Mesenchymal stem cell (in vitro differentiated cells and primary cell): Measurements from ENCODE around the gene PINK1. TPM values are rescaled to one million over a fixed set of nuclear protein-coding genes. Genes with fewer than 3 reads are reported as not detected.
A peak's percentile ranks its signal among the peaks of the same experiment; 100 is the strongest.

Source experiments
- DNase-seq: peaks from one replicate; pipeline ENCODE4 v3.0.0-alpha.2; 2013
- H2AFZ ChIP-seq: one replicate; pipeline ENCODE4 v1.6.1; 2013; ENCODE audit warnings: low read depth, mild to moderate bottlenecking, control low read depth, inconsistent platforms, low read length, moderate library complexity
- H2AK5ac ChIP-seq: 2 replicates; pipeline ENCODE4 v1.6.1; 2013; ENCODE audit warnings: low read length, moderate library complexity, mild to moderate bottlenecking, inconsistent platforms; ENCODE audit not compliant: severe bottlenecking
- H2BK120ac ChIP-seq: one replicate; pipeline ENCODE4 v1.6.1; 2013; ENCODE audit warnings: low read depth, mild to moderate bottlenecking, inconsistent platforms, low read length, moderate library complexity
- H2BK12ac ChIP-seq, 2 experiments: one replicate each; pipeline ENCODE4 v1.6.1; 2013; ENCODE audit warnings: inconsistent platforms in 2 of 2, low read length in 2 of 2, mild to moderate bottlenecking in 2 of 2, moderate library complexity in 2 of 2, control low read depth in 1 of 2
- H2BK15ac ChIP-seq: one replicate; pipeline ENCODE4 v1.6.1; 2013; ENCODE audit warnings: mild to moderate bottlenecking, low read depth, inconsistent platforms; ENCODE audit not compliant: poor library complexity, severe bottlenecking
- H2BK5ac ChIP-seq: 2 replicates; pipeline ENCODE4 v1.6.1; 2013; ENCODE audit warnings: low read depth, mild to moderate bottlenecking, low read length, control low read depth, inconsistent platforms; ENCODE audit not compliant: poor library complexity, severe bottlenecking
- H3K14ac ChIP-seq, 2 experiments: one replicate each; pipeline ENCODE4 v1.6.1; 2013; ENCODE audit warnings: inconsistent platforms in 2 of 2, low read length in 2 of 2, control low read depth in 1 of 2, mild to moderate bottlenecking in 1 of 2, moderate library complexity in 1 of 2
- H3K18ac ChIP-seq, 2 experiments: one replicate each; pipeline ENCODE4 v1.6.1; 2013; ENCODE audit warnings: inconsistent platforms in 2 of 2, low read length in 2 of 2, control low read depth in 1 of 2, low read depth in 1 of 2, mild to moderate bottlenecking in 1 of 2
- H3K23ac ChIP-seq, 2 experiments: one replicate each; pipeline ENCODE4 v1.6.1; 2013; ENCODE audit warnings: inconsistent platforms in 2 of 2, low read length in 2 of 2, mild to moderate bottlenecking in 2 of 2, moderate library complexity in 2 of 2, control low read depth in 1 of 2
- H3K27ac ChIP-seq: 2 replicates; pipeline ENCODE4 v1.5.1; 2013; ENCODE audit warnings: mild to moderate bottlenecking, moderate library complexity, low read length, control low read depth, inconsistent platforms; ENCODE audit not compliant: poor library complexity, severe bottlenecking
- H3K27me3 ChIP-seq, 2 experiments: 2 replicates each; pipeline versions ENCODE4 v1.6.1 to v1.7.0; 2013; ENCODE audit warnings: low read length in 2 of 2, mild to moderate bottlenecking in 2 of 2, moderate library complexity in 2 of 2, control low read depth in 1 of 2, inconsistent platforms in 1 of 2; ENCODE audit not compliant: control insufficient read depth in 1 of 2, insufficient read depth in 1 of 2
- H3K36me3 ChIP-seq, 2 experiments: 2 replicates each; pipeline versions ENCODE4 v1.6.1 to v1.7.0; 2013; ENCODE audit warnings: low read length in 2 of 2, control low read depth in 1 of 2, inconsistent platforms in 1 of 2, low read depth in 1 of 2, mild to moderate bottlenecking in 1 of 2; ENCODE audit not compliant: insufficient read depth in 2 of 2, control insufficient read depth in 1 of 2
- H3K4ac ChIP-seq, 2 experiments: one replicate each; pipeline ENCODE4 v1.6.1; 2013; ENCODE audit warnings: inconsistent platforms in 2 of 2, low read length in 2 of 2, mild to moderate bottlenecking in 2 of 2, moderate library complexity in 2 of 2, control low read depth in 1 of 2, low read depth in 1 of 2
- H3K4me1 ChIP-seq: 2 replicates; pipeline ENCODE4 v1.6.1; 2013; ENCODE audit warnings: low read depth, low read length, control low read depth; ENCODE audit not compliant: control insufficient read depth, insufficient read depth
- H3K4me2 ChIP-seq: 2 replicates; pipeline ENCODE4 v1.6.1; 2013; ENCODE audit warnings: low read length, mild to moderate bottlenecking, inconsistent platforms; ENCODE audit not compliant: poor library complexity, severe bottlenecking
- H3K4me3 ChIP-seq, 2 experiments: 2 replicates each; pipeline versions ENCODE4 v1.5.1 to v1.7.0; 2013; ENCODE audit warnings: low read length in 2 of 2, mild to moderate bottlenecking in 2 of 2, control low read depth in 1 of 2, low read depth in 1 of 2; ENCODE audit not compliant: insufficient read depth in 1 of 2
- H3K79me1 ChIP-seq: replicated peaks from 2 replicates; pipeline ENCODE4 v1.6.1; 2013; ENCODE audit warnings: mild to moderate bottlenecking, control low read depth, low read length, inconsistent platforms; ENCODE audit not compliant: poor library complexity, severe bottlenecking
- H3K9ac ChIP-seq: 2 replicates; pipeline ENCODE4 v1.7.0; 2013; ENCODE audit warnings: mild to moderate bottlenecking, low read length, moderate library complexity
- H3K9me3 ChIP-seq: 2 replicates; pipeline ENCODE4 v1.7.0; 2013; ENCODE audit warnings: mild to moderate bottlenecking, low read length; ENCODE audit not compliant: control insufficient read depth
- H4K8ac ChIP-seq: one replicate; pipeline ENCODE4 v1.6.1; 2013; ENCODE audit warnings: inconsistent platforms, mild to moderate bottlenecking, low read length, moderate library complexity
- H4K91ac ChIP-seq: one replicate; pipeline ENCODE4 v1.6.1; 2013; ENCODE audit warnings: mild to moderate bottlenecking, low read length, inconsistent platforms
- WGBS: methylation state at CpG from one replicate; pipeline ENCODE4 v1.1.7; 2013; ENCODE audit warnings: mixed read lengths; 5-methylcytosine and 5-hydroxymethylcytosine counted together
- polyA plus RNA-seq, 2 experiments: library from polyadenylated mRNA; stranded (reverse); fragments of 200-250 nt; gene quantifications; one replicate each; pipeline ENCODE4 v1.2.3, GENCODE V29; 2013

PINK1 gene
- polyA plus RNA-seq (2013, experiment 1 of 2), result 22.9 TPM
- polyA plus RNA-seq (2013, experiment 2 of 2), result 22.7 TPM

- peak within 1 kb of the TSS; percentile 35 for H3K27ac ChIP-seq
- peak within 1 kb of the TSS in 1 of 2 experiments; percentile 57 for H3K23ac ChIP-seq
- peak within 1 kb of the TSS; percentile 100 for H2AFZ ChIP-seq
- H2BK12ac ChIP-seq, result peak within 1 kb of the TSS; percentile 15 to 52
- no peak within 1 kb of the TSS for H2BK120ac ChIP-seq
- H3K4me3 ChIP-seq, result peak within 1 kb of the TSS; percentile 83 to 99
- peak within 1 kb of the TSS in 1 of 2 experiments; percentile 68 for H3K14ac ChIP-seq
- peaks cover 8% of the 10 kb centered on the region for H3K4me1 ChIP-seq
- H3K4me2 ChIP-seq, result peak within 1 kb of the TSS; percentile 87
- peak within 1 kb of the TSS; percentile 71 for H2BK5ac ChIP-seq
- peak within 1 kb of the TSS; percentile 80 for H3K9ac ChIP-seq
- H3K36me3 ChIP-seq, result peaks cover 17 to 20% of the 10 kb centered on the region in 2 experiments
- H3K18ac ChIP-seq, result peak within 1 kb of the TSS; percentile 90 to 94
- H3K79me1 ChIP-seq, result peaks cover 11% of the 10 kb centered on the region
- WGBS, result 3% methylated on average over 70 of the region's 93 CpGs
- no peaks in the 10 kb centered on the region for H3K27me3 ChIP-seq
- no peak within 1 kb of the TSS for H2BK15ac ChIP-seq
- peak within 1 kb of the TSS; percentile 72 for H4K91ac ChIP-seq
- peak; percentile 59 for DNase-seq
- peak within 1 kb of the TSS; percentile 93 for H4K8ac ChIP-seq
- no peak within 1 kb of the TSS for H2AK5ac ChIP-seq
- no peaks in the 10 kb centered on the region for H3K9me3 ChIP-seq
- H3K4ac ChIP-seq, result peak within 1 kb of the TSS; percentile 65 to 85
Observed at GRCh38 chr1:20633190-20634064, at the start of gene PINK1. Gene PINK1, plus strand, starts transcription at chr1:20633458. Its CDS starts 91 bp downstream, at chr1:20633549.

GRCh38 chr1:20584890-20585289, 48.4 kb upstream of the PINK1 start:
- no peak overlapping the region for H3K18ac ChIP-seq
- no peak overlapping the region for H2AK5ac ChIP-seq
- no peak overlapping the region for H3K23ac ChIP-seq
- no peak overlapping the region for H2BK12ac ChIP-seq
- H3K4me3 ChIP-seq, result no peak overlapping the region
- no peaks in the 10 kb centered on the region for H3K27me3 ChIP-seq
- peaks cover 11% of the 10 kb centered on the region for H3K4me1 ChIP-seq
- H3K36me3 ChIP-seq, result no peaks in the 10 kb centered on the region
- no peak overlapping the region for H2BK15ac ChIP-seq
- H4K8ac ChIP-seq, result no peak overlapping the region
- no peak overlapping the region for H3K9ac ChIP-seq
- no peak for DNase-seq
- no peak overlapping the region for H3K14ac ChIP-seq
- no peaks in the 10 kb centered on the region for H3K9me3 ChIP-seq
- H3K4me2 ChIP-seq, result no peak overlapping the region
- H3K4ac ChIP-seq, result no peak overlapping the region
- H3K27ac ChIP-seq, result no peak overlapping the region
- WGBS, result 81% methylated on average over 2 of the region's 2 CpGs
- no peak overlapping the region for H2BK5ac ChIP-seq
- no peak overlapping the region for H4K91ac ChIP-seq
- H2AFZ ChIP-seq, result no peak overlapping the region
- H2BK120ac ChIP-seq, result no peak overlapping the region
- no peaks in the 10 kb centered on the region for H3K79me1 ChIP-seq

GRCh38 chr1:20586953-20587660, 46.2 kb upstream of the PINK1 start:
- Histone ChIP-seq H2BK15ac (no peak overlapping the region), H3K27me3 (no peaks in the 10 kb centered on the region), H2AK5ac (no peak overlapping the region), H2BK5ac (no peak overlapping the region), H3K4me2 (no peak overlapping the region), H3K18ac (no peak overlapping the region), H3K79me1 (no peaks in the 10 kb centered on the region), H3K23ac (no peak overlapping the region), H2AFZ (no peak overlapping the region), H4K8ac (no peak overlapping the region), H3K4ac (no peak overlapping the region), H3K27ac (no peak overlapping the region), H3K4me1 (peaks cover 16% of the 10 kb centered on the region), H3K14ac (no peak overlapping the region), H3K36me3 (no peaks in the 10 kb centered on the region), H4K91ac (no peak overlapping the region), H3K9ac (peak overlapping the region; percentile 43), H2BK12ac (no peak overlapping the region), H2BK120ac (no peak overlapping the region), H3K4me3 (no peak overlapping the region), H3K9me3 (no peaks in the 10 kb centered on the region)
- WGBS, result 84% methylated on average over 10 of the region's 10 CpGs
- DNase-seq, result no peak

- DNase-seq, result peak; percentile 46
- Histone ChIP-seq H3K4me2 (no peak overlapping the region), H3K23ac (no peak overlapping the region), H2BK5ac (no peak overlapping the region), H2BK15ac (no peak overlapping the region), H3K79me1 (no peaks in the 10 kb centered on the region), H3K4me1 (peaks cover 16% of the 10 kb centered on the region), H3K27ac (no peak overlapping the region), H3K36me3 (no peaks in the 10 kb centered on the region), H3K9ac (peak overlapping the region; percentile 43), H4K8ac (no peak overlapping the region), H2AK5ac (no peak overlapping the region), H3K4ac (no peak overlapping the region), H2BK12ac (no peak overlapping the region), H2AFZ (no peak overlapping the region), H3K18ac (no peak overlapping the region), H3K14ac (no peak overlapping the region), H3K27me3 (no peaks in the 10 kb centered on the region), H4K91ac (no peak overlapping the region), H3K4me3 (no peak overlapping the region), H2BK120ac (no peak overlapping the region), H3K9me3 (no peaks in the 10 kb centered on the region)
- no CpG with 5 or more reads among the region's 2 CpGs for WGBS
Observed at GRCh38 chr1:20587661-20588053, 45.6 kb upstream of the PINK1 start.
